ENCODE results near the gene RBMS1. TPM values are rescaled to one million over a fixed set of nuclear protein-coding genes. Genes with fewer than 3 reads are reported as not detected.

Gene RBMS1
- total and polyA plus RNA-seq, 2 of the 13 experiments (the other 11 are each of a cell fraction or from before 2014, with no cell fraction given), result 55.5 to 110 TPM

DNA sequence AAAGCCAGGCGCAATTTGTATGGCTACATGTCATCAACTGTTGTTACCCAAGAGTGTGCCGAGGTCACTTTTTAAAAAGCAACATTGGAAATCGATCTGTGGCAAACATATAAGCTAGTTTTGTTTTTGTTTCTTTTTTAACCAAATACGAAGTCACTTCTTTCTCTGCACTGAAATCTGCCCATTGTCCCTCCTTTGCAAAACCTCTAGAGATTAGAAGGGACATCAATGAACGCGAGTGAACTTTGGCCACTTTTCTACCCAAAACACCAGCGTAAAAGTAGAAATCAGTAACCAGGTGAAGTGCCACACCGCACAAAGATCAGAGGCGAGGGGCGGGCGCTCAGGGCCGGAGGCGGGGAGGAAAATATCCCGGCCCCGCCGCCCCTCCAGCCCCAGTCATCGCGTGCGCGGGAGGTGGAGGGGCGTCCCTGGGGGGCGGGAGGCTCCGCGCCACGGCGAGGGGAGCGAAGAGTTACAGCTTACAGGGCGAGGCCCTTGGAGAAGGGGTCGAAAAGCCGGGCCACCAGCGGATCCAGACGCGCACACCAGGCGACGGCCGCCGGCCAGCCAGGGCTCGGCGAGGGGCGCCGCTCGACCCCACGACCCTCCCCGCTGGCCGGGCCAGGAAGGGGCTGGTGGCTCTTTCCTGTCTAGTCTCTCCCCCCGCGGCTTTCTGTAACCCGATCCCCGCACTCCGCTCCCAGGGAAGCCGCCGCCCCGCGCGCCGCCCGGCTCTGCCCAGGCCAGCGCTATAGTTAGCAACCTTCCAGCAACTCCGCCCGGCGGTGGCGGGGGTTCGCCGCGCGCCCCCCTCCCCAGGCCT is 993 bp downstream of the RBMS1 start (continued):
- TF ChIP-seq, protein P1, sequence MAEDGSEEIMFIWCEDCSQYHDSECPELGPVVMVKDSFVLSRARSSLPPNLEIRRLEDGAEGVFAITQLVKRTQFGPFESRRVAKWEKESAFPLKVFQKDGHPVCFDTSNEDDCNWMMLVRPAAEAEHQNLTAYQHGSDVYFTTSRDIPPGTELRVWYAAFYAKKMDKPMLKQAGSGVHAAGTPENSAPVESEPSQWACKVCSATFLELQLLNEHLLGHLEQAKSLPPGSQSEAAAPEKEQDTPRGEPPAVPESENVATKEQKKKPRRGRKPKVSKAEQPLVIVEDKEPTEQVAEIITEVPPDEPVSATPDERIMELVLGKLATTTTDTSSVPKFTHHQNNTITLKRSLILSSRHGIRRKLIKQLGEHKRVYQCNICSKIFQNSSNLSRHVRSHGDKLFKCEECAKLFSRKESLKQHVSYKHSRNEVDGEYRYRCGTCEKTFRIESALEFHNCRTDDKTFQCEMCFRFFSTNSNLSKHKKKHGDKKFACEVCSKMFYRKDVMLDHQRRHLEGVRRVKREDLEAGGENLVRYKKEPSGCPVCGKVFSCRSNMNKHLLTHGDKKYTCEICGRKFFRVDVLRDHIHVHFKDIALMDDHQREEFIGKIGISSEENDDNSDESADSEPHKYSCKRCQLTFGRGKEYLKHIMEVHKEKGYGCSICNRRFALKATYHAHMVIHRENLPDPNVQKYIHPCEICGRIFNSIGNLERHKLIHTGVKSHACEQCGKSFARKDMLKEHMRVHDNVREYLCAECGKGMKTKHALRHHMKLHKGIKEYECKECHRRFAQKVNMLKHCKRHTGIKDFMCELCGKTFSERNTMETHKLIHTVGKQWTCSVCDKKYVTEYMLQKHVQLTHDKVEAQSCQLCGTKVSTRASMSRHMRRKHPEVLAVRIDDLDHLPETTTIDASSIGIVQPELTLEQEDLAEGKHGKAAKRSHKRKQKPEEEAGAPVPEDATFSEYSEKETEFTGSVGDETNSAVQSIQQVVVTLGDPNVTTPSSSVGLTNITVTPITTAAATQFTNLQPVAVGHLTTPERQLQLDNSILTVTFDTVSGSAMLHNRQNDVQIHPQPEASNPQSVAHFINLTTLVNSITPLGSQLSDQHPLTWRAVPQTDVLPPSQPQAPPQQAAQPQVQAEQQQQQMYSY (CRISPR knock-in tag; IDR thresholded peaks at IDR 0.05), result peak; percentile 59; the same call in 1 of the 2 replicates
- TF ChIP-seq, protein P2, sequence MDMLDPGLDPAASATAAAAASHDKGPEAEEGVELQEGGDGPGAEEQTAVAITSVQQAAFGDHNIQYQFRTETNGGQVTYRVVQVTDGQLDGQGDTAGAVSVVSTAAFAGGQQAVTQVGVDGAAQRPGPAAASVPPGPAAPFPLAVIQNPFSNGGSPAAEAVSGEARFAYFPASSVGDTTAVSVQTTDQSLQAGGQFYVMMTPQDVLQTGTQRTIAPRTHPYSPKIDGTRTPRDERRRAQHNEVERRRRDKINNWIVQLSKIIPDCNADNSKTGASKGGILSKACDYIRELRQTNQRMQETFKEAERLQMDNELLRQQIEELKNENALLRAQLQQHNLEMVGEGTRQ (IDR thresholded peaks at IDR 0.05; ENCODE audit: low read depth, low read length), result no peak
- TF ChIP-seq, protein P2 (CRISPR knock-in tag; IDR thresholded peaks at IDR 0.05; ENCODE audit: borderline replicate concordance), result 0 out of 2 replicates have a peak, but pooled peaks have one; percentile 46
- TF ChIP-seq TFE3 (CRISPR knock-in tag; IDR thresholded peaks at IDR 0.05) (peak; percentile 59; the same call in 1 of the 2 replicates), YEATS2 (CRISPR knock-in tag; IDR thresholded peaks at IDR 0.05; ENCODE audit: borderline replicate concordance) (peak; percentile 52; the same call in 1 of the 2 replicates), KLF13 (CRISPR knock-in tag; IDR thresholded peaks at IDR 0.05) (no peak), BRF2 (CRISPR knock-in tag; IDR thresholded peaks at IDR 0.05) (peak; percentile 96), MAFF (IDR thresholded peaks at IDR 0.05; ENCODE audit: low read depth, low read length) (peak; percentile 37; the same call in 1 of the 2 replicates), ZC3H4 (CRISPR knock-in tag; IDR thresholded peaks at IDR 0.05; ENCODE audit: borderline replicate concordance) (no peak; the same call in none of the 2 replicates), NFATC3 (CRISPR knock-in tag; IDR thresholded peaks at IDR 0.05) (no peak), FLYWCH1 (CRISPR knock-in tag; IDR thresholded peaks at IDR 0.05) (0 out of 2 replicates have a peak, but pooled peaks have one; percentile 16), SYNCRIP (IDR thresholded peaks at IDR 0.05; ENCODE audit: insufficient read depth, low read depth, low read length) (no peak), ZNF841 (CRISPR knock-in tag; IDR thresholded peaks at IDR 0.05; ENCODE audit: borderline replicate concordance) (no peak), SOX6 (IDR thresholded peaks at IDR 0.05) (no peak), SOX6 (CRISPR knock-in tag; IDR thresholded peaks at IDR 0.05) (peak; percentile 99), JUN (CRISPR knock-in tag; IDR thresholded peaks at IDR 0.05) (peak; percentile 86)
- TF ChIP-seq, protein P3, sequence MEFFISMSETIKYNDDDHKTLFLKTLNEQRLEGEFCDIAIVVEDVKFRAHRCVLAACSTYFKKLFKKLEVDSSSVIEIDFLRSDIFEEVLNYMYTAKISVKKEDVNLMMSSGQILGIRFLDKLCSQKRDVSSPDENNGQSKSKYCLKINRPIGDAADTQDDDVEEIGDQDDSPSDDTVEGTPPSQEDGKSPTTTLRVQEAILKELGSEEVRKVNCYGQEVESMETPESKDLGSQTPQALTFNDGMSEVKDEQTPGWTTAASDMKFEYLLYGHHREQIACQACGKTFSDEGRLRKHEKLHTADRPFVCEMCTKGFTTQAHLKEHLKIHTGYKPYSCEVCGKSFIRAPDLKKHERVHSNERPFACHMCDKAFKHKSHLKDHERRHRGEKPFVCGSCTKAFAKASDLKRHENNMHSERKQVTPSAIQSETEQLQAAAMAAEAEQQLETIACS (CRISPR knock-in tag; IDR thresholded peaks at IDR 0.05), result peak; percentile 40; the same call in 1 of the 2 replicates

Measured in HepG2 (cell line).